ENCODE measurements around the gene BABAM2. TPM values are rescaled to one million over a fixed set of nuclear protein-coding genes. Genes with fewer than 3 reads are reported as not detected.

The BABAM2 gene
- total RNA-seq, 1 experiment from 2014 or later = 27.1 TPM

GRCh38 chr2:28088970-28089369 lies 198.4 kb downstream of the BABAM2 start:
- H2BK15ac ChIP-seq (ENCODE audit: low read depth, low read length) = no peak overlapping the region
- H3K4me1 ChIP-seq (ENCODE audit: insufficient read depth, low read length) = no peaks in the 10 kb centered on the region
- H3K9me3 ChIP-seq (ENCODE audit: control insufficient read depth, low read depth, low read length) = no peaks in the 10 kb centered on the region
- Mint-ChIP-seq H3K4me1 (no peaks in the 10 kb centered on the region), H3K27ac (no peak overlapping the region), H3K27me3 (ENCODE audit: low read depth) (no peaks in the 10 kb centered on the region), H3K36me3 (ENCODE audit: insufficient read depth in 1 of 3, low read depth in 3 of 3) (no peaks in the 10 kb centered on the region), H3K4me3 (no peak overlapping the region), H3K9me3 (no peaks in the 10 kb centered on the region)
- H3K23me2 ChIP-seq (ENCODE audit: insufficient read length, low read depth, low read length, poor library complexity, severe bottlenecking) = no peaks in the 10 kb centered on the region
- no peak overlapping the region for H3K4me2 ChIP-seq (ENCODE audit: insufficient read depth, insufficient read length, low read length)
- H3T11ph ChIP-seq (ENCODE audit: low read length) = no peak overlapping the region
- H3K27me3 ChIP-seq (ENCODE audit: insufficient read depth, low read length) = no peaks in the 10 kb centered on the region
- H3K56ac ChIP-seq (ENCODE audit: insufficient read length, low read depth, low read length) = no peak overlapping the region
- no peak overlapping the region for H2BK5ac ChIP-seq (ENCODE audit: insufficient read length, low read length)
- no peak overlapping the region for H3K9ac ChIP-seq (ENCODE audit: extremely low read depth, insufficient read length, low read length)
- no peak overlapping the region for H3K27ac ChIP-seq (ENCODE audit: insufficient read length, low read depth, low read length)
- no peak overlapping the region for H2BK120ac ChIP-seq (ENCODE audit: low read depth, low read length, poor library complexity, severe bottlenecking)
- H4K91ac ChIP-seq (ENCODE audit: insufficient read length, low read depth, low read length) = no peak overlapping the region
- no peak for TF ChIP-seq CTCF (conservative IDR thresholded peaks at IDR 0.05)
- H4K20me1 ChIP-seq (ENCODE audit: control insufficient read depth, insufficient read depth, insufficient read length) = no peaks in the 10 kb centered on the region
- no peak overlapping the region for H3K23ac ChIP-seq (ENCODE audit: insufficient read length, low read depth, low read length)
- no peak overlapping the region for H3K4ac ChIP-seq (ENCODE audit: low read depth, low read length)
- H2AK5ac ChIP-seq (ENCODE audit: insufficient read length, low read length) = no peak overlapping the region
- no peak overlapping the region for H2BK12ac ChIP-seq (ENCODE audit: insufficient read length, low read depth, low read length)
- no CpG with 5 or more reads among the region's 4 CpGs for WGBS (ENCODE audit: extremely low coverage, insufficient read length, low lambda C conversion rate)
- H4K5ac ChIP-seq (ENCODE audit: insufficient read length, low read depth, low read length) = no peak overlapping the region
- H4K8ac ChIP-seq (replicated peaks; ENCODE audit: insufficient read length, low read depth, low read length) = no peak overlapping the region
- H3K79me2 ChIP-seq (ENCODE audit: insufficient read depth, low read length) = no peaks in the 10 kb centered on the region
- no peak for DNase-seq
- no peak overlapping the region for H2BK20ac ChIP-seq (ENCODE audit: low read depth, low read length, poor library complexity, severe bottlenecking)
- H3K18ac ChIP-seq (ENCODE audit: insufficient read length, low read depth, low read length) = no peak overlapping the region
- no peak overlapping the region for H3K14ac ChIP-seq (ENCODE audit: insufficient read depth, low read length)
- H2AFZ ChIP-seq (ENCODE audit: low read length) = no peak overlapping the region
- H3K79me1 ChIP-seq (ENCODE audit: insufficient read depth, low read depth, low read length, poor library complexity, severe bottlenecking) = no peaks in the 10 kb centered on the region

Measured in H9 (cell line).